HG03066 (cell line): ENCODE results near the gene PIN4.
"Not testable (repeated sequence)": the region's sequence is repeated elsewhere in the genome, so short reads cannot be mapped to it uniquely, and the experiment has no call there.

Experiments
- ATAC-seq: cut with Tn5 transposase; IDR thresholded peaks from one replicate; pipeline ENCODE4 v1.9.1; 2021; ENCODE audit warnings: low read depth; ENCODE audit not compliant: unreplicated experiment

Gene PIN4

DNA sequence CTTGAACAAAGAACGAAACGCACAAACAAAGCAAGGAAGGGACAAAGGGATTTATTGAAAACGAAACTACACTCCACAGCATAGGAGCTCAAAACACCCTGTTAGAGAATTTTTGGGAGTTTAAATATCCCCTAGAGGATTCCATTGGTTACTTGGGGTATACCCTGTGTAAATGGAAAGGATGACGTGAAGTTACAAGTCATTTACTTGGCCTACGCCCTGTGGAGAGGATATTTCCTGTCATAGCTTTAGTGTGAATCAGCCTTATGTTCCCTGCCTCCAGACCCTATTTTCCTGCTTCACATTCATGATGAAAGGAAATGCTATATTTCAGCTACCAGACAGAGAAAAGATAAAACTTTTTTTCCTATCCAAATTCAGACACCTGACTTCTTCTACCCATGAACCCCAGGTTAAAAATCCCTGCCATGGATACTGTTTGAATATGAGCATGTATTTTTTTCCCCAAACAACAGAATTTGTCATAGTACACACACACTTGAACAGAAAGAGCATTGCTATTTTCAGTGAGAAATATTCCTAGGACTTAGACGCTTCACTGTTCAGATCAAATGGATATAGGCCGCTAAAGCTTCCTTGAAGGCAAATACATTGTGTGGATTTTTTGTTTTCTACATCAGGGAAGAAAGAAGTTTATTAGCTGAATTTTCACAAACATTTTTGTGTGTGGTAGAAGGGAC is 20.4 kb downstream of the PIN4 start:
- ATAC-seq = no peak

DNA sequence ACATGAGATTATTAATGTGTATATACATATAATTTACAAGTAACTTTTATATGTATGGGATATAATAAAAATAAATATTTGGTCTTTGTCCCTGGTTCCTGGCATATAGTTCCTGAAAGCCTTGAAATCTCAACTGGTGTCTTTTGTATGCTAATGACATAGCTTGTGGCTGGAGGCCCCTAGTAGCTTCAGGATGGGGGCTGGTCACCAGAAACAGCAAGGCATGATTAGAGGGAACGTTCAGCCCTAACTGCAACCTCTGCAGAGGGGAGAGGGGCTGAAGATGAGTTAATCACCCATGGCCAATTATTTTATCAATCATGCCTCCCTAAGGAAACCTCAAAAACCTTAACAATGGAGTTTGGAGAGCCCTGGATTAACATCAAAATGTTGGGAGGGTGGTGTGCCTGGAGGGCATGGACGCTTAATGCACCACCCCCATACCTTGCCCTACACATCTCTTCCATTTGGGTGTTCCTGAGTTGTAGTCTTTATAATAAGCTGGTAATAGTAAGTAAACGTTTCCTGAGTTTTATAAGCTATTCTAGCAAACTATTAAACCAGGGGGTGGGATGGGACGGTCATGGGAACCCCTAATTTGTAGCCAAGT is 21.3 kb downstream of the PIN4 start:
- ATAC-seq = no peak

DNA sequence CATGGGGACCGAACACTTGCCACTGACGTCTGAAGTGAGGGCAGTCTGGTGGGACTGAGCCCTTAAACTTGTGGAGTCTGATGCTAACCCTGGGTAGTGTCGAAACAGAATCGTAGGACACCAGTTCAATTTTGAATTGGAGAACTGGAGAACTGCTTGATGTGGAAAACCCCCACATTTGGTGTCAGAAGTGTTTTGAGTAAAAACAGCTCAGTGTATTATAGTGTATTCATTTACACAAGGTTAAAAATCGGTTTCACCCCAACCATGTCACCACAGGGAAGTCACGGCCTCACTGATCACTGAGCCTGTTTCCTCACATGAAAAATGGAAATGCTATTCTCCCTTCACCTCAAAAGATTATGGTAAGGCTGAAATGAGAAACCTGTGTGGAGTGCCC is 21.9 kb downstream of the PIN4 start:
- ATAC-seq = no peak

DNA sequence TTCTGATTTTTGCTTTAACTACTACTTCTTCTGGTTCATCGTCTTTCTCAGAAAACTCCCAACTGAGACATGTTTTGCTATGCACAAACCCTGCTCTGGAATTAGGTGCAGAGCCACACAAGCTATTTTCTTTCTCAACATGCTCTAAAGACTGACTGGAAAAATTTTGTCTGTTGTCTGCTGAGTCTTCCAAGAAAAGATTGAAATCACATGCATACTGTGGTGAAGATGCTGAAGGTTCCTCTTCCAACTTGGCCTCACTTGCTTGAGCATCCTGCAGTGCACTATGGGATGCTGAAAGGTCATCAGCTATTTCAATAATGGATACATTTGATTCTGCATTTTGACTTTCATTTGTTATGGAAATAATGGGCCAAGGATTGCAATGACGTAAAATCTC is 24.1 kb downstream of the PIN4 start:
- ATAC-seq = no peak

DNA sequence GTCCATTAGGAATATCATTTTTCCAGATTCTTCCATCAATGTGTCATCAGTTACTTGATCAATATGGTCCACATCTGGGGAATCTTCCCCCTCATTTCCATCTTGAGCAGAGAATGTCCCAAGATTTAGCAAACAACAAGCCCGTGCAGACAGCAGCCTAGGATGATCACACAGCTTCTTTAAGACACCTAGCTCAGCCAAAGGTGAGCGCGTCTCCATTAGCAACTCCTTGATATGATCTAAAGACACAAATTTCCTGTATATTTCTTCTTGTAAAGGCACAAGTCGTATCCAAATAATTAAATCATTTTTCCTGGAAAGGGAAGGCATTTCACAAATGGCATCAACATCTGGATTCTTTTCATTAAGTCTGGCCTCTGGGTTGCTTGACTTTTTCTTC is 25.8 kb downstream of the PIN4 start:
- no peak for ATAC-seq

DNA sequence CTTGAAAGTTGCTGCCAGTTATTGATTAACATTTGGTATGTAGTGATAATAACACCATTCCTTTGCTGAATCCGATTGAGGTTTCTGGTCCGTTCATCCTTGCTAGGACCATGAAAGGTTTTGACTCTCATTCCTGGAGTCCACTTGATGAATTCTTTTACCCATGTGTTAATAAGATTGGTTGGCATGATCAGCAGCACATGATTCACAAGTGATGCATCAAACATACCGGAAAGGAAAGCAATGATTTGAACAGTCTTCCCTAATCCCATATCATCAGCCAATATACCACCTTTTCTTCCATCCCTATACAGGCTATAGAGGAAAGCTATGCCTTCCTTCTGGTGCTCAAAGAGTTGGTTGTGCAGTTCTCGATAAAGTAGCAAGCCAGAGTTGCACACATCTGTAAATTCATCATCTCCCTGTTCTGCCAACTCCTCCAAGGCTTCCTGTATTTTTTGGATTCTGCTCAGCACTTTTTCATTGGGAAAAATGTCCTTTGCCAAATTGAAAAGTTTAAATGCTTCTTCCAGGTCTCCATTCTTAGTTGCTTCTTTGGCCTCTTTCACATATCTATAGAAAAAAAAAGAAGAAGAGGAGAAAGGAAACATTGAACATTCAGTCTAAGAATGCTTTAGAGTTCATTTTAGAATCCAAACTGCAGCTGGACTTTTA is 26.7 kb downstream of the PIN4 start:
- ATAC-seq = no peak

DNA sequence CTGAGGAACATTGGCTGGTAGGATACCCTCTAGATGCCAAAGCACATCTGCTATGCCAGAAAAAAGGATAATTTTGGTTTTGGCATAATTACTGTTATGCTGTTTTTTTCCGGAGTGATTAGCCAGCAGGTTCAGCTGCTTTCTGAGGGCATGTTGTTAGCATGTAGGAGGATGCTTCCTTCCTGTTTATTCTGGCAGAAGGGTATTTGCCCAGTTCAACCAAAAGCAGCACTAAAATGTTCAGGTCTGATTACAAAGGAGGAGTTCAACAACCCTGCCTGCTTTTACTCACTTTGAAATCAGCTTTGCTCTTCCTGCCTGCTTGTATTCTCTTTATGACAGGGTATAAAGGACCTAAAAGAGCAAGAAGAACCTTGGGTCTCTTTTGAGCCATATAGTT is 35.4 kb downstream of the PIN4 start:
- ATAC-seq = no peak

DNA sequence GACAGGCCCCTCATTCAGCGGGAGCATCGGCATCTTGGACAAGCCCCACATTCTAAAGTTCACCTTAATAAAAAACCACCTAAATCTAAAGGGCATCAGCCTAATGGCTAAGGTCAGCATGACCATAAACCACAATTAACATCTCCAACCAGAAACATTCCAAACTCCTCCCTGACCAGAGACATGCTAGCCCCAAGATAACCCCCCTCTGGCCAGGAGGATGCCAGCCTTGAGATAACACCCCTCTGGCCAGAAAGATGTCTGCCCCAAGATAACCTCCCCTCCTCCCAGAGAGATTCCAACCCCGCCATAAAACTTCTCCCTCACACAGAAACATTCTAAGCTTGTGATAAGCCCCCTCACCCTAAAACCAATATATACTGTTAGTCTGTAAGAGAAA is 38.8 kb downstream of the PIN4 start:
- ATAC-seq = not testable (repeated sequence)

DNA sequence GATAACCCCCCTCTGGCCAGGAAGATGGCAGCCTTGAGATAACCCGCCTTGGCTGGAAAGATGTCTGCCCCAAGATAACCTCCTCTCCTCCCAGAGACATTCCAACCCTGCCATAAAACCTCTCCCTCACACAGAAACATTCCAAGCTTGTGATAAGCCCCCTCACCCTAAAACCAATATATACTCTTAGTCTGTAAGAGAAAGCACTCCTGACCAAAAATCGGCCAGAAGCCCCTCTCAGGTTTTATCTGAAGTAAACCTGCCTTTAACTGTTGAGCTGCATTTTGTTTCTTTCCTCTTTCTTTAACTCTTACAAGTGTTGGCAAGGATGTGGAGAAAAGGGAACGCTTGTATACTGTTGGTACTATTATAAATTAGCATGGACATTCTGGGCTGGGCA is 48.7 kb downstream of the PIN4 start:
- ATAC-seq = no peak

DNA sequence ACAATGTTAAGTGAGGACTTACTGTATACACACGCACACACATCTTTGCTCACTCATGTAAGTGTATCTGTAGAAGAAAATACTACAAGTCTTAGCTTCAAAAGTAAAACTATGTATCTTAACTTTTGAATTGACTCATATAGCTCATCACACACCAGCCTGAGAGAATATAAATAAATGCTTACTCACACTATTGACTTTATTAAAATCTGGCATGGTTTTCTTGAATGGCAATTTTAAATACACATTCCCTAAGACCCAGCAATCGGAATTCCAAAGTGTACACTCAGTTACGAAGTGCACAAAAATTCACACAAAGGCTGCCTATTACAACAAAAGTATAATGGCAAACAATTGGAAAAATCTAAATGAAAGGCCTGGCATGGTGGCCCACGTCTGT is 55.3 kb downstream of the PIN4 start:
- ATAC-seq = no peak

DNA sequence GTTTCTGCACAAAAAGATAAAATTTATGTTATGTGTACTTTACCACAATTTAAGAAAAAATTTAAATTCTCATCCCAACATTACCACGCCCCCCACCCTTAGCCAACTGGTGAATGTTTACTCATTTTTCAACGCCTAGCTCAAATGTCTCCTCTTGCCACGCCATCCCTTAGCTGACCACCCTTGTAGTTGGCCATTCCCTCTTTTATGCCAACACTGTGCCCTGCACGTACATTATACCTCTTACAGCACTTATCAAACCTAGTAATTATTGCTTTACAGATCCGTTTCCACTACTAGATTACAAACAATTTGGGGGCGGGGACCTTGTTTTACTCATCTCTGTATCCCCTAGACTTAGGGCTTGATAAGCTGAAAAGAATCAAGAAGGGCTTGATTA is 56.6 kb downstream of the PIN4 start:
- ATAC-seq = no peak

DNA sequence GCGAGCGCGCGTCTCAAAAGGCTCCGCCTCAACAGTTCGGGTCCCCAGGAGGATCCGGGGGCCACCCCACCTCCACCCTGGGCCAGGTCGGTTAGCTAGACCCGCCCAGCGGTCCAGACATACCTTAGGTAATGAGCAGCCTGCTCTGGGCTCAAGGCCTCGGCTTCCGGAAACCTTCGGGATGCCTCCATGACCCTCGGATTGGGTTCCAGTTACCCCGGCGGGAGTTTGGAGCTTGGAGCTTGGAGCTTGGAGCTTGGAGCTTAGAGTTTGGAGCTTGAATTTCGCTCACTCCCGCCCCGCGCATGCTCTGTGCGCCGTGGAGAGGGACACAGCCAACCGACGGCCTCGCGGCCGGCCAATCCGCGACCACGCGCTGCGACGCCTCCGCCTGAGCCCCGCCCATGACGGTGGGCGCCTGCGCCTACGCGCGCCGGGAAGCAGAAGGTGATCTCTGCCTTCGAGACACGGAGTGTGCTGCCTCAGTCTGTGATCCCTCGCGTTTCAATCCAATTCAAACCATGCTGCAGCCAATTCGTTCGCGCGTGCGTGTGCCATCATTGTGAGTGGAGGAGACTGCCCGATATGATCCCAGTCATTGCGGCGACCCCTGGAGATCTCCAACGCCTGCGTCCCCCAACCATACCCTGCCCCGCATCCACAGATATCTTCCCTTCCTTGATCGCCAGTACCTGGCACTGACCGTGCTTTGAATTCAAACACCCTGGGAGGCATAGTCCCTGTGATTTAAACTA is 57.3 kb downstream of the PIN4 start, which contains the start of gene ERCC6L:
Gene ERCC6L (minus strand): TSS at position 307 of the 755 bp plus-strand sequence. CDS start 116 bp downstream, at position 191.
- peak; percentile 96 for ATAC-seq

DNA sequence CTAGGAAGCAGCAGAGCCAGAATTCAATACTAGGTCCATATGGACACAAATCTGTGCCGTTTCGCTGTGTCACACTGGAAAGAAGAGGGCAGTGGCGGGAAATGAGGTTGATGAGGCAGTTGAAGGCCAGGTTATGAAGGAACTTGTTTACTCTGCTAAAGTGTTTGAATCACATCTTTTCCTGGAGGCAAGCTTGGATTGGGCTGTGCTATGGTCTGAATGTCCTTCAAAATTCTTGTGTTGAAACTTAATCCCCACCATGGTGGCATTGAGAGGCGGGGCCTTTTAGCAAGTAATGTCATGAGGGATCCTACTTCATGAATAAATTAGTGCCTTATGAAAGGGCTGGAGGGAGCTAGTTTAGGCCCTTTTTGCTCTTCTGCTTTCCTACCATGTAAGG is 59.4 kb downstream of the PIN4 start:
- ATAC-seq = no peak

DNA sequence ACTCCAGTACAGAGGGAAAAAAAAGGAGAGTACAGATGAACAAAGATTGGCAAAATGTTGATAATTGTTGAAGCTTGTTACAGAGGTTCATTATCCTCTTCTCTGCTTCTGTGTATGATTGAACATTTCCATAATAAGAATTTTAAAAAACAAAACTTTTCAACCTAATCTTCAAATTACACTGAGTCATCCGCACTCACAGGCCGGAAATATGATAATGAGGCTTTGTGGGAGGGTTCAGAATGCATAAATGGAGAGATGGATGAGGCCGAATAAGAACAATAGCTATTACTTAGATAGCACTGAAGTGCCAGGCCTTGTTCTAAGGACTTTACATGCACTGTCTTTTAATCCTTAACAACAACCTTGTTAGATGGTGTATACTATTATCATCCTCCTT is 61.9 kb downstream of the PIN4 start:
- no peak for ATAC-seq

DNA sequence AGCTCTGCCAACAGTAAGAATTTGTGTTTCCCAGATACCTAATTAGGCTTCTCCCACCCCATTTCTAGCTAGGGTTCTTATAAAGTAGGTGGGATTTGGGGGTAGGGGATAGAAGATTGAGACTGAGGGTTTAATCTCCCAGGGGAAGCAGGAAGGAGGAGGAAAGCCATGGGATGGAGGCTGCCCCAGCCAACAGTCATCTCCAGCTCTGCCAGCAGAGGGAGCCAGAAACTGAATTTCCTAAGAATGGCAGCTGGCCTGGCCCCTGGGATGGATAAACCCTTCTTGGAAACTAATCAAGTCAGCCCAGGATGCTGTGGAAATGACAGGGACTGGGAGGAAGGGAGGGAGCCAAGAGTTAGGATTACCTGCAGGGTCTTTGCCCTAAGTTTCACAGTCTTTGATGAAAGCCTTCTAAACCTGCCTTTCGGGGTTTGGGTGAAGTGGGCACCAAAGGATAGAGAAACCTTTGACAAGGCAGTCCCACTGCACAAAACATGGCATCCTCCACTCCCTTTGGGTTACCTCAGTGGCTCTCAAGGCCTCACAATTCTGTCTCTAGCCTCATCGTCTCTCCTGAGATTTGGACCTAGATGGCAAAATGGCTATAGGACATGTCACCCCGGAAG is 64.0 kb downstream of the PIN4 start:
- no peak for ATAC-seq

DNA sequence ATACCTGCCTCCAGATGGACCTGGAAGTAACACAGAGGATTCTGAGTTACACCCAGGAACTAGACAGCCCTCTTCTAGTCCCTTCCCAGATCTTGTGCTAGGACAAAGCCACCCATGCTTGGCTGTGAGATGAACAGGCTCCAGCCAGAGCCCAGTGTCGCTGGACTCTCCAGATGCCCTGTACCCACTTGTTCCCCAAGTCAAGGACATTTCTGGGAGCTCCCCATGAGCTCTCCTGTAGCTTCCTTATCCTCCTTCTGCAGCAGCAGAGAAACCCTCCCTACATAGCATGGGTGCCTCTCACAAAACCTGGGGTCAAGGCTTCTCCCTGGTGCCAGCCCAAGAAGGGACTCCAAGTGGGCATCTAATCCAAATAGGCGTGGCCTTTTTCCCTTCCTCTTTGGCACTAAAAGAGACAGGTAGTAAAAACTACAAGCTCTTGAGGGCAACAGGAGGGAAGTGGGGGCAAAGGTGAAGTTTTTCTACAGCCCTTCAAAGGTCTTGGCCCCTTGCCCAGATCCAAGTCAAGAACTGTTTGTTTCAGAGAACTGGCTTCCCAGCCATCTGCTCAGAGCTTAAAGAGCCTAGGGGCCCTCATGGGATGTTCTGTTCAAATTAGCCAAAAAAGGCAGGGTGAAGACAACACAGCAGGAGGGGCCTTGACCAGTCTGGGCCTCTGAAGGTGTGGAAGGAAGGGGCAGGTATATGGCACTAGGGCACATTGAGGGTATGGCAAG is 65.8 kb downstream of the PIN4 start:
- no peak for ATAC-seq
